ENCODE results near the gene B4GAT1. TPM values are rescaled to one million over a fixed set of nuclear protein-coding genes. Genes with fewer than 3 reads are reported as not detected.

Gene B4GAT1
- total and polyA plus RNA-seq, 10 of the 15 experiments (the other 5 are each of a cell fraction or from before 2014, with no cell fraction given), result 0.55 to 11.1 (median 4.3) TPM

DNA sequence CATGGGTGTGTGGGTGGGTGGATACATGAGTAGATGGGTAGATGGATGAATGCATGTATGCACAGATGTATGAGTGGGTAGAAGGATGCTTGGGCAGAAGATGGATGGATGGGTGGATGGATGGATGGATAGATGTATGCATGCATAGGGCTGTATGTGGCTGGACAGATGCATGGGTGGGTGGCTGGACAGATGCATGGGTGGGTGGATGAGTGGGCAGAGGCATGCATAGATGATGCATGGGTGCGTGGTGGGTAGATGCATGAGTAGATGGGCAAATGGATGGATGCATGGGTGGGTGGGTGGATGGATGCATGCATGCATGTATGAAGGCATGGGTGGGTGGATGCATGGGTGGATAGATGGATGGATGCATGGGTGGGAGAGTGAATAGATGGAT, 23.7 kb downstream of the B4GAT1 start:
- SMC1A ChIA-PET (ENCODE audit: uncharacterized antibody, unreplicated experiment), result interaction anchor here (3.4 kb wide), 1 partner anchor 12 kb away, joined by 12 read pairs; no protein-coding TSS in a partner anchor

More for the DNA sequence above, 23.7 kb downstream of the B4GAT1 start:
- WGBS (ENCODE audit: insufficient coverage, insufficient replicate concordance, low lambda C conversion rate, missing lambda C conversion rate), result 68% methylated on average over 1 of the region's 1 CpG
- in situ Hi-C loops (cut with MboI) (no loop called here), intact Hi-C loops (cut with micrococcal nuclease; ENCODE audit: unreplicated experiment) (no loop called here)
- Histone ChIP-seq H3K9ac (ENCODE audit: control insufficient read depth, insufficient read depth, low read length) (no peak overlapping the region), H3K36me3 (ENCODE audit: control insufficient read depth in 2 of 2, insufficient read depth in 2 of 2, low read length in 1 of 2) (no peaks in the 10 kb centered on the region), H3K27ac (ENCODE audit: control insufficient read depth, insufficient read depth) (no peak overlapping the region), H3K79me2 (ENCODE audit: control insufficient read depth, insufficient read depth, low read length) (no peaks in the 10 kb centered on the region), H4K20me1 (ENCODE audit: control insufficient read depth, insufficient read depth) (no peaks in the 10 kb centered on the region), H3K4me1 (ENCODE audit: control insufficient read depth, insufficient read depth, low read length) (peaks cover 8% of the 10 kb centered on the region), H3K4me3 (no peak overlapping the region), H3K27me3 (replicated peaks in 1 of 2; ENCODE audit: control insufficient read depth in 2 of 2, insufficient read depth in 2 of 2, low read length in 1 of 2) (no peaks in the 10 kb centered on the region; a peak in 1 of 4 replicates), H3K4me2 (ENCODE audit: control insufficient read depth, insufficient read depth) (no peak overlapping the region), H3K9me3 (replicated peaks; ENCODE audit: control insufficient read depth, insufficient read depth, low read length) (no peaks in the 10 kb centered on the region; the same call in 2 of the 3 replicates), H2AFZ (ENCODE audit: control insufficient read depth, low read depth, low read length) (no peak overlapping the region)
- FAIRE-seq (no peak), DNase-seq (ENCODE audit: low read depth, low spot score) (no peak), ATAC-seq (no peak)
- CTCF ChIA-PET, result interaction anchor here (3.8 kb wide), 1 partner anchor 12 kb away, joined by 34 read pairs; no protein-coding TSS in a partner anchor
- no TSS peak for BruUV-seq (replicated peaks)
- RAD21 ChIA-PET (ENCODE audit: unreplicated experiment), result no interaction called here
- TF ChIP-seq, protein P1, sequence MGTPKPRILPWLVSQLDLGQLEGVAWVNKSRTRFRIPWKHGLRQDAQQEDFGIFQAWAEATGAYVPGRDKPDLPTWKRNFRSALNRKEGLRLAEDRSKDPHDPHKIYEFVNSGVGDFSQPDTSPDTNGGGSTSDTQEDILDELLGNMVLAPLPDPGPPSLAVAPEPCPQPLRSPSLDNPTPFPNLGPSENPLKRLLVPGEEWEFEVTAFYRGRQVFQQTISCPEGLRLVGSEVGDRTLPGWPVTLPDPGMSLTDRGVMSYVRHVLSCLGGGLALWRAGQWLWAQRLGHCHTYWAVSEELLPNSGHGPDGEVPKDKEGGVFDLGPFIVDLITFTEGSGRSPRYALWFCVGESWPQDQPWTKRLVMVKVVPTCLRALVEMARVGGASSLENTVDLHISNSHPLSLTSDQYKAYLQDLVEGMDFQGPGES (IDR thresholded peaks at IDR 0.05), result no peak
- TF ChIP-seq ZSCAN29 (IDR thresholded peaks at IDR 0.05), result no peak
- TF ChIP-seq CEBPB (IDR thresholded peaks at IDR 0.05; ENCODE audit: borderline replicate concordance in 1 of 2, low read depth in 2 of 2, low read length in 2 of 2), result no peak
- TF ChIP-seq, protein P2, sequence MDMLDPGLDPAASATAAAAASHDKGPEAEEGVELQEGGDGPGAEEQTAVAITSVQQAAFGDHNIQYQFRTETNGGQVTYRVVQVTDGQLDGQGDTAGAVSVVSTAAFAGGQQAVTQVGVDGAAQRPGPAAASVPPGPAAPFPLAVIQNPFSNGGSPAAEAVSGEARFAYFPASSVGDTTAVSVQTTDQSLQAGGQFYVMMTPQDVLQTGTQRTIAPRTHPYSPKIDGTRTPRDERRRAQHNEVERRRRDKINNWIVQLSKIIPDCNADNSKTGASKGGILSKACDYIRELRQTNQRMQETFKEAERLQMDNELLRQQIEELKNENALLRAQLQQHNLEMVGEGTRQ (IDR thresholded peaks at IDR 0.05; ENCODE audit: borderline replicate concordance, low read depth, low read length), result no peak
- TF ChIP-seq MTA2 (IDR thresholded peaks at IDR 0.05; ENCODE audit: low read depth), result no peak
- no peak for TF ChIP-seq ZNF384 (IDR thresholded peaks at IDR 0.05; ENCODE audit: borderline replicate concordance, low read depth, low read length)
- TF ChIP-seq TBL1XR1 (IDR thresholded peaks at IDR 0.05; ENCODE audit: low read depth, low read length), result no peak
- no peak for TF ChIP-seq ZBTB40 (IDR thresholded peaks at IDR 0.05; ENCODE audit: borderline replicate concordance)
- TF ChIP-seq, protein P3, sequence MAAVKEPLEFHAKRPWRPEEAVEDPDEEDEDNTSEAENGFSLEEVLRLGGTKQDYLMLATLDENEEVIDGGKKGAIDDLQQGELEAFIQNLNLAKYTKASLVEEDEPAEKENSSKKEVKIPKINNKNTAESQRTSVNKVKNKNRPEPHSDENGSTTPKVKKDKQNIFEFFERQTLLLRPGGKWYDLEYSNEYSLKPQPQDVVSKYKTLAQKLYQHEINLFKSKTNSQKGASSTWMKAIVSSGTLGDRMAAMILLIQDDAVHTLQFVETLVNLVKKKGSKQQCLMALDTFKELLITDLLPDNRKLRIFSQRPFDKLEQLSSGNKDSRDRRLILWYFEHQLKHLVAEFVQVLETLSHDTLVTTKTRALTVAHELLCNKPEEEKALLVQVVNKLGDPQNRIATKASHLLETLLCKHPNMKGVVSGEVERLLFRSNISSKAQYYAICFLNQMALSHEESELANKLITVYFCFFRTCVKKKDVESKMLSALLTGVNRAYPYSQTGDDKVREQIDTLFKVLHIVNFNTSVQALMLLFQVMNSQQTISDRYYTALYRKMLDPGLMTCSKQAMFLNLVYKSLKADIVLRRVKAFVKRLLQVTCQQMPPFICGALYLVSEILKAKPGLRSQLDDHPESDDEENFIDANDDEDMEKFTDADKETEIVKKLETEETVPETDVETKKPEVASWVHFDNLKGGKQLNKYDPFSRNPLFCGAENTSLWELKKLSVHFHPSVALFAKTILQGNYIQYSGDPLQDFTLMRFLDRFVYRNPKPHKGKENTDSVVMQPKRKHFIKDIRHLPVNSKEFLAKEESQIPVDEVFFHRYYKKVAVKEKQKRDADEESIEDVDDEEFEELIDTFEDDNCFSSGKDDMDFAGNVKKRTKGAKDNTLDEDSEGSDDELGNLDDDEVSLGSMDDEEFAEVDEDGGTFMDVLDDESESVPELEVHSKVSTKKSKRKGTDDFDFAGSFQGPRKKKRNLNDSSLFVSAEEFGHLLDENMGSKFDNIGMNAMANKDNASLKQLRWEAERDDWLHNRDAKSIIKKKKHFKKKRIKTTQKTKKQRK (IDR thresholded peaks at IDR 0.05; ENCODE audit: low read depth, low read length), result no peak
- TF ChIP-seq ATF2 (IDR thresholded peaks at IDR 0.05; ENCODE audit: low read length), result no peak
- TF ChIP-seq MXI1 (IDR thresholded peaks at IDR 0.05; ENCODE audit: low read depth, low read length), result no peak
- no peak for TF ChIP-seq SMAD1 (IDR thresholded peaks at IDR 0.05; ENCODE audit: low read depth, partially characterized antibody)
- TF ChIP-seq NFXL1 (IDR thresholded peaks at IDR 0.05; ENCODE audit: borderline replicate concordance), result no peak
- no peak for TF ChIP-seq NBN (IDR thresholded peaks at IDR 0.05)
- POLR2A ChIA-PET, result no interaction called here
